Gastrocnemius medialis (tissue), 4 donors: ENCODE results near the gene DNAJC28. TPM values are rescaled to one million over a fixed set of nuclear protein-coding genes. Genes with fewer than 3 reads are reported as not detected.
"Not testable (repeated sequence)": the region's sequence is repeated elsewhere in the genome, so short reads cannot be mapped to it uniquely, and the experiment has no call there.

Experiments used
- ATAC-seq, 2 donors: fragments of 150-250 bp; one replicate each; pipeline ENCODE4 v1.9.1; 2016
- DNase-seq, 2 donors: peaks; one replicate each; pipeline ENCODE4 v3.0.0-alpha.2; 2019
- H3K27ac ChIP-seq, 4 donors: fragments of 200-600 bp; sonication (generic); 1 replicate in 1 of 4; 2 replicates in 3 of 4; pipeline ENCODE4 v1.5.1; 2016 to 2018; ENCODE audit warnings: mild to moderate bottlenecking in 2 of 4, moderate library complexity in 1 of 4
- H3K27me3 ChIP-seq, 3 donors: fragments of 200-600 bp; sonication (generic) in 2 of 3; 1 replicate in 1 of 3; 2 replicates in 2 of 3; pipeline versions ENCODE4 v1.5.1 to v1.6.0; 2016 to 2019; ENCODE audit warnings: mild to moderate bottlenecking in 1 of 3, moderate library complexity in 1 of 3
- H3K36me3 ChIP-seq, 2 donors: fragments of 200-600 bp; sonication (generic) in 1 of 2; one replicate each; pipeline ENCODE4 v1.5.1; 2017 to 2018
- H3K4me1 ChIP-seq, 2 donors: fragments of 200-600 bp; sonication (generic) in 1 of 2; one replicate each; pipeline ENCODE4 v1.5.1; 2016 to 2017; ENCODE audit warnings: mild to moderate bottlenecking in 2 of 2
- H3K4me3 ChIP-seq, 4 donors: fragments of 200-600 bp; sonication (generic) in 3 of 4; 1 replicate in 1 of 4; 2 replicates in 3 of 4; pipeline ENCODE4 v1.5.1; 2016 to 2019; ENCODE audit warnings: mild to moderate bottlenecking in 2 of 4
- H3K9me3 ChIP-seq, 3 donors: fragments of 200-600 bp; sonication (generic) in 2 of 3; 1 replicate in 1 of 3; 2 replicates in 2 of 3; pipeline ENCODE4 v1.5.1; 2016 to 2019
- CTCF ChIP-seq, 5 experiments: fragments of 450-650 bp in 3 of 5; fragments of 200-600 bp in 2 of 5; sonication (generic) in 2 of 5; IDR thresholded peaks in 4 of 5; conservative IDR thresholded peaks in 1 of 5; 1 replicate in 4 of 5; 2 replicates in 1 of 5; pipeline ENCODE4 v1.5.1; 2016 to 2019; ENCODE audit warnings: antibody characterized with exemption in 5 of 5, mild to moderate bottlenecking in 3 of 5, moderate library complexity in 3 of 5
- POLR2A ChIP-seq, 2 donors: fragments of 450-650 bp; IDR thresholded peaks; one replicate each; pipeline ENCODE4 v1.6.1; 2017; ENCODE audit warnings: antibody characterized with exemption in 2 of 2, mild to moderate bottlenecking in 2 of 2, moderate library complexity in 2 of 2
- in situ Hi-C, 4 donors: fragments of 200-750 bp; cut with MboI; loops; one replicate each; pipeline versions ENCODE4 v1.15.0 to v1.8.0; 2017; ENCODE audit warnings: low sequenced_read_pairs in 4 of 4
- intact Hi-C: fragments of 100-400 bp; cut with DNase I; formaldehyde crosslinking; loops from one replicate; pipeline ENCODE4 v1.15.1; 2023; ENCODE audit warnings: low total_unique reads
- total RNA-seq, 4 donors: library from RNA; depleted of rRNA; stranded (reverse); fragments of >200 nt; gene quantifications; one replicate each; pipeline versions ENCODE4 v1.1.0 to v1.2.3, GENCODE V29; 2016

Gene DNAJC28
- total RNA-seq, 4 donors from 2014 or later, result 1.5 to 3.4 (median 2.5) TPM

- TF ChIP-seq POLR2A (IDR thresholded peaks at IDR 0.05) (no peak), CTCF (IDR thresholded peaks at IDR 0.05 in 4 of 5, conservative IDR thresholded peaks at IDR 0.05 in 1 of 5) (no peak)
- H3K36me3 ChIP-seq, result peaks cover 3 to 85% of the 10 kb centered on the region in 2 donors
- ATAC-seq (no peak), DNase-seq (no peak)
- H3K27me3 ChIP-seq, result no peaks in the 10 kb centered on the region
- H3K4me3 ChIP-seq, result no peak overlapping the region
- H3K9me3 ChIP-seq, result no peaks in the 10 kb centered on the region
- intact Hi-C loops (no loop called here), in situ Hi-C loops (loop anchor here in 1 of 4 donors (25.0 kb wide), 1 partner anchor 99 kb away; the partner anchor contains the start of gene IFNGR2)
- no peaks in the 10 kb centered on the region for H3K4me1 ChIP-seq
- no peak overlapping the region for H3K27ac ChIP-seq
Measured at GRCh38 chr21:33510826-33511225, 19.3 kb upstream of the DNAJC28 start.

- DNase-seq, H3K27ac ChIP-seq, H3K27me3 ChIP-seq, H3K4me3 ChIP-seq, intact Hi-C loops, H3K9me3 ChIP-seq, H3K4me1 ChIP-seq, ATAC-seq: not testable (repeated sequence)
- H3K36me3 ChIP-seq, result peaks cover 3 to 72% of the 10 kb centered on the region in 2 donors
- in situ Hi-C loops, result loop anchor here in 1 of 4 donors (25.0 kb wide), 1 partner anchor 95 kb away; the partner anchor contains the start of gene IFNGR2
Measured at GRCh38 chr21:33507003-33507402, 15.5 kb upstream of the DNAJC28 start.

- H3K36me3 ChIP-seq, result peaks cover 3 to 60% of the 10 kb centered on the region in 2 donors
- ATAC-seq, result no peak
- no peaks in the 10 kb centered on the region for H3K4me1 ChIP-seq
- H3K9me3 ChIP-seq, result no peaks in the 10 kb centered on the region
- no peak for TF ChIP-seq POLR2A (IDR thresholded peaks at IDR 0.05)
- no peak overlapping the region for H3K27ac ChIP-seq
- no peak overlapping the region for H3K4me3 ChIP-seq
- intact Hi-C loops, result no loop called here
- DNase-seq, result no peak
- no peaks in the 10 kb centered on the region for H3K27me3 ChIP-seq
- in situ Hi-C loops, result loop anchor here in 1 of 4 donors (25.0 kb wide), 1 partner anchor 94 kb away; the partner anchor contains the start of gene IFNGR2
Measured at GRCh38 chr21:33505833-33506232, 14.3 kb upstream of the DNAJC28 start.

GRCh38 chr21:33496345-33496744 is 4.8 kb upstream of the DNAJC28 start:
- in situ Hi-C loops (no loop called here), intact Hi-C loops (no loop called here)
- no peaks in the 10 kb centered on the region for H3K27me3 ChIP-seq
- DNase-seq (no peak), ATAC-seq (no peak)
- no peak overlapping the region for H3K4me3 ChIP-seq
- peaks cover 0 to 7% of the 10 kb centered on the region in 2 donors for H3K4me1 ChIP-seq
- no peak overlapping the region for H3K27ac ChIP-seq
- TF ChIP-seq POLR2A (IDR thresholded peaks at IDR 0.05), result no peak
- no peak for TF ChIP-seq CTCF (IDR thresholded peaks at IDR 0.05 in 4 of 5, conservative IDR thresholded peaks at IDR 0.05 in 1 of 5)
- no peaks in the 10 kb centered on the region for H3K9me3 ChIP-seq
- no peaks in the 10 kb centered on the region for H3K36me3 ChIP-seq

- intact Hi-C loops (no loop called here), in situ Hi-C loops (no loop called here)
- Histone ChIP-seq H3K27me3 (no peaks in the 10 kb centered on the region), H3K36me3 (no peaks in the 10 kb centered on the region), H3K4me1 (peaks cover 2 to 10% of the 10 kb centered on the region in 2 donors), H3K9me3 (no peaks in the 10 kb centered on the region), H3K27ac (no peak overlapping the region), H3K4me3 (no peak overlapping the region)
- no peak for TF ChIP-seq CTCF (IDR thresholded peaks at IDR 0.05 in 4 of 5, conservative IDR thresholded peaks at IDR 0.05 in 1 of 5)
- no peak for TF ChIP-seq POLR2A (IDR thresholded peaks at IDR 0.05)
- DNase-seq, result no peak
- ATAC-seq, result no peak
Measured at GRCh38 chr21:33495743-33496142, 4.2 kb upstream of the DNAJC28 start.

GRCh38 chr21:33493756-33494155 is 2.2 kb upstream of the DNAJC28 start:
- no peaks in the 10 kb centered on the region for H3K9me3 ChIP-seq
- no peak overlapping the region for H3K4me3 ChIP-seq
- no peak for DNase-seq
- intact Hi-C loops, result no loop called here
- H3K27me3 ChIP-seq, result no peaks in the 10 kb centered on the region
- no peak for TF ChIP-seq POLR2A (IDR thresholded peaks at IDR 0.05)
- no peak for TF ChIP-seq CTCF (IDR thresholded peaks at IDR 0.05 in 4 of 5, conservative IDR thresholded peaks at IDR 0.05 in 1 of 5)
- no peaks in the 10 kb centered on the region for H3K36me3 ChIP-seq
- H3K4me1 ChIP-seq, result peaks cover 3 to 12% of the 10 kb centered on the region in 2 donors
- ATAC-seq, result no peak
- no peak overlapping the region for H3K27ac ChIP-seq
- in situ Hi-C loops, result no loop called here
